A673 (cell line): Measurements from ENCODE around the gene NSD2. TPM values are rescaled to one million over a fixed set of nuclear protein-coding genes. Genes with fewer than 3 reads are reported as not detected.

Experiments
- BruUV-seq: library from RNA; stranded (reverse); fragments of 400-500 nt; replicated peaks from 2 replicates; lab custom pipeline; 2021; lab: Mats Ljungman, UMichigan
- CTCF ChIA-PET: fragments of 300-600 bp; sonication (Branson Sonifier 250); formaldehyde crosslinking; loops from one replicate; lab custom pipeline; 2022; ENCODE audit warnings: antibody characterized with exemption; lab: Charles Lee
- POLR2A ChIA-PET: fragments of 300-600 bp; sonication (Branson Sonifier 250); formaldehyde crosslinking; loops from one replicate; lab custom pipeline; 2022; ENCODE audit warnings: antibody characterized with exemption; ENCODE audit not compliant: low non-redundant PET; lab: Charles Lee
- DNase-seq: peaks from one replicate; pipeline ENCODE4 v3.0.0-alpha.2; 2015; ENCODE audit warnings: low spot score
- H3K27ac ChIP-seq: fragments of 200-600 bp; sonication (generic); 2 replicates; pipeline ENCODE4 v1.5.1; 2016; ENCODE audit warnings: mixed run types, low read depth, mild to moderate bottlenecking, mixed read lengths, antibody characterized with exemption, low read length; ENCODE audit not compliant: poor library complexity, severe bottlenecking
- H3K27me3 ChIP-seq: fragments of 200-600 bp; sonication (generic); replicated peaks from 2 replicates; pipeline ENCODE4 v1.6.1; 2017; ENCODE audit warnings: mixed run types, low read depth, mild to moderate bottlenecking, mixed read lengths, antibody characterized with exemption, low read length; ENCODE audit not compliant: insufficient read depth, poor library complexity
- H3K36me3 ChIP-seq: fragments of 200-600 bp; sonication (generic); 2 replicates; pipeline ENCODE4 v1.6.1; 2016; ENCODE audit warnings: mixed run types, mild to moderate bottlenecking, mixed read lengths, antibody characterized with exemption, low read length; ENCODE audit not compliant: insufficient read depth, poor library complexity, severe bottlenecking
- H3K4me1 ChIP-seq: fragments of 200-600 bp; sonication (generic); 2 replicates; pipeline ENCODE4 v1.6.1; 2017; ENCODE audit warnings: mixed run types, mild to moderate bottlenecking, mixed read lengths, antibody characterized with exemption, low read length; ENCODE audit not compliant: insufficient read depth, poor library complexity, severe bottlenecking
- H3K4me3 ChIP-seq: fragments of 200-600 bp; sonication (generic); 2 replicates; pipeline ENCODE4 v1.5.1; 2016; ENCODE audit warnings: low read depth, mixed run types, mild to moderate bottlenecking, mixed read lengths, low read length; ENCODE audit not compliant: poor library complexity, severe bottlenecking
- H3K9me3 ChIP-seq: fragments of 200-600 bp; sonication (generic); 2 replicates; pipeline ENCODE4 v1.6.1; 2016; ENCODE audit warnings: mixed run types, low read depth, mild to moderate bottlenecking, mixed read lengths, antibody characterized with exemption, low read length; ENCODE audit not compliant: poor library complexity, severe bottlenecking
- EZH2 ChIP-seq: fragments of 200-600 bp; sonication (generic); IDR thresholded peaks from 2 replicates; pipeline ENCODE4 v1.6.1; 2017; ENCODE audit warnings: borderline replicate concordance, low read depth, mild to moderate bottlenecking, mixed read lengths, antibody characterized with exemption, low read length; ENCODE audit not compliant: poor library complexity, severe bottlenecking
- intact Hi-C: fragments of 100-400 bp; cut with micrococcal nuclease; formaldehyde crosslinking; loops from one replicate; pipeline ENCODE4 v1.10.0; 2022; ENCODE audit not compliant: unreplicated experiment
- total RNA-seq: library from RNA; stranded (reverse); gene quantifications from 2 replicates; pipeline ENCODE4 v1.2.3, GENCODE V29; 2021
- TF ChIP-seq, protein P1 (sequence below): fragments of 300-800, 200-600 bp; sonication (generic); conservative IDR thresholded peaks from 2 replicates; pipeline ENCODE4 v1.5.1; 2017; ENCODE audit warnings: low read depth, mild to moderate bottlenecking, antibody characterized with exemption, low read length, moderate library complexity, mixed read lengths

NSD2 gene
- total RNA-seq, 1 experiment from 2014 or later, result 227 TPM

DNA sequence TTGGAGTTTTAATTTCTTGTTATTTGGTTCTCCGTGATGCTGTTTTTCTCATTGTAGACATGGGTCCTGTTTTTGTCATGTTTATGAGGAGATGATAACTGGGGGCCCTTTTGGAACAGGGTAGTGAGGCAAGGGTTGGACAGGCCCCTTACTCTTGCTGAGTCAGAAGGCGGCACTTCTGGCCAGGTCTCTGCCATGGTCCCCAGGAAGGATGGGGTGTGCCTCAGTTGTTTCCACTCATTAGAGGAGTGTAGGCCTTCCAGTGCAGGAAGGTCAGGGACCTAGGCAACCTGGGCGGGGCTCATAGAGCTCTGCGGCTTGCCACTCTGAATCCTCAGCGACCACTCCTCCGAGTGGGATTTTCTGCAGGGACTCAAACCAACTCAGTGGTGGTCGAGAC lies 69.4 kb downstream of the NSD2 start:
- POLR2A ChIA-PET, result no interaction called here
- intact Hi-C loops, result no loop called here

DNA sequence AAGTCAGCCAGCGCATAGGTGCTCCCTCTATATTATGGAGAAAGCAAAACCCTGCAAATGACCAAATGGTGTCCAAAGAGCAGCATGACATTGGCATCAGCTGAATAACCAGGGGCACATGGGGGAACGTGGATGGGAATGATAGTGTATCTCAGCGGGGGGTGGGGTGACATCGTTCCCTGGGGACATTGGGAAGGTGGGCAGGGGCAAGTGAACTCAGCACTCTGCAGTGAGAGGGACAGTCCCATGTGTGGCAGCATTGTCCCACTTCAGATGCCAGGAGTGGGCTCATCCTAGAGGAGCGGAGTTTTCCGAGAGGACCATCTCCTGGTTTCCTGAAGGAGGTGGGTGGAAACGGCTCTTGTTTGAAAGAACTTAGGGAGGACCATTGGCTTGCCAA lies 72.7 kb downstream of the NSD2 start:
- H3K36me3 ChIP-seq, result peaks cover 81% of the 10 kb centered on the region
- no TSS peak for BruUV-seq

More for the DNA sequence above, 69.4 kb downstream of the NSD2 start:
- BruUV-seq, result no TSS peak
- Histone ChIP-seq H3K4me1 (peaks cover 3% of the 10 kb centered on the region), H3K27ac (no peak overlapping the region), H3K9me3 (no peaks in the 10 kb centered on the region), H3K36me3 (peaks cover 92% of the 10 kb centered on the region), H3K27me3 (no peaks in the 10 kb centered on the region), H3K4me3 (no peak overlapping the region)
- no peak for DNase-seq
- CTCF ChIA-PET, result no interaction called here
- TF ChIP-seq, protein P1, sequence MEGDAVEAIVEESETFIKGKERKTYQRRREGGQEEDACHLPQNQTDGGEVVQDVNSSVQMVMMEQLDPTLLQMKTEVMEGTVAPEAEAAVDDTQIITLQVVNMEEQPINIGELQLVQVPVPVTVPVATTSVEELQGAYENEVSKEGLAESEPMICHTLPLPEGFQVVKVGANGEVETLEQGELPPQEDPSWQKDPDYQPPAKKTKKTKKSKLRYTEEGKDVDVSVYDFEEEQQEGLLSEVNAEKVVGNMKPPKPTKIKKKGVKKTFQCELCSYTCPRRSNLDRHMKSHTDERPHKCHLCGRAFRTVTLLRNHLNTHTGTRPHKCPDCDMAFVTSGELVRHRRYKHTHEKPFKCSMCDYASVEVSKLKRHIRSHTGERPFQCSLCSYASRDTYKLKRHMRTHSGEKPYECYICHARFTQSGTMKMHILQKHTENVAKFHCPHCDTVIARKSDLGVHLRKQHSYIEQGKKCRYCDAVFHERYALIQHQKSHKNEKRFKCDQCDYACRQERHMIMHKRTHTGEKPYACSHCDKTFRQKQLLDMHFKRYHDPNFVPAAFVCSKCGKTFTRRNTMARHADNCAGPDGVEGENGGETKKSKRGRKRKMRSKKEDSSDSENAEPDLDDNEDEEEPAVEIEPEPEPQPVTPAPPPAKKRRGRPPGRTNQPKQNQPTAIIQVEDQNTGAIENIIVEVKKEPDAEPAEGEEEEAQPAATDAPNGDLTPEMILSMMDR, result no peak
- no peak for TF ChIP-seq EZH2

DNA sequence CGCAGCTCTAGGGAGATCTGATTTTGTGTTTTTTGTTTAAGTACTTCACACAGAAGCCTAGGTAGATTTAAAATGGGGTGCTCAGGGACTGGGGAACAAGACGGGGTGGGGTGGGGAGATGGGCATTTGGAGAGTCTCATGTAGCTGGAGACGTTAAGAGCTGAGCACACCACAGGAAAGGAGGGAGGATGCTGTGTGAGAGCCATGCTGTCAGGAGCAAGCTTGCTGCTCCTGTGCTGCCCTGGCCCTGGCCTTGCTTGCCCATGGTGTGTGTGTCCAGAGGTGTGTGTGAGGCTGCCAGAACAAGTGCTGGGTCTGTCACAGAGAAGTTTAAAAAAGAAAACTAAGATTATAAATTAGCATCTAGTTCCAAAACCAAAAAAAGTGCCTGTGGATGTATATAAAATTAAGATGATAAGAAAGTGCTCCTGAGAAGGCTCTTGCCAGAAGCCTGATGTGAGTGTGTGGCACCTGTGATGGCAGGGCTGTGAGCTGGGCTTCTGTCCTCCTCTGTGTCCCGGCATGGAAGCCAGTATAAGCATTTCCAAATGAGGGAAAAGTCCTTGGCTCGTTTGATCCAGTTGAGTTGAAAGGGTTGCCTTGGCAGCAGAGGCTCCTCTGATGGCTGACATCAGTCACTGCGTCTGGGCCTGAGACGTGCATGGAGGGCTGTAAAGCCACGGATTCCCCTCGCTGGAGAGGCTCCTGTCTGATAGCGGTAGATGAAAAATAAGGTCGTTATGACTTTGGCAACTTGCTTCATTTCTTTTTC lies 74.1 kb downstream of the NSD2 start:
- no peaks in the 10 kb centered on the region for H3K9me3 ChIP-seq
- peaks cover 77% of the 10 kb centered on the region for H3K36me3 ChIP-seq
- no peaks in the 10 kb centered on the region for H3K27me3 ChIP-seq
- no peak for DNase-seq
- POLR2A ChIA-PET, result no interaction called here
- intact Hi-C loops, result no loop called here
- no TSS peak for BruUV-seq
- no peak overlapping the region for H3K4me3 ChIP-seq
- CTCF ChIA-PET, result no interaction called here
- no peaks in the 10 kb centered on the region for H3K4me1 ChIP-seq
- no peak overlapping the region for H3K27ac ChIP-seq
- TF ChIP-seq EZH2, result no peak
- TF ChIP-seq, protein P1, result no peak

More for the DNA sequence above, 72.7 kb downstream of the NSD2 start:
- CTCF ChIA-PET, result no interaction called here
- intact Hi-C loops, result no loop called here
- DNase-seq, result no peak
- peaks cover 3% of the 10 kb centered on the region for H3K4me1 ChIP-seq
- TF ChIP-seq EZH2, result no peak
- TF ChIP-seq, protein P1, result no peak
- POLR2A ChIA-PET, result no interaction called here
- H3K9me3 ChIP-seq, result no peaks in the 10 kb centered on the region
- H3K4me3 ChIP-seq, result no peak overlapping the region
- no peaks in the 10 kb centered on the region for H3K27me3 ChIP-seq
- H3K27ac ChIP-seq, result no peak overlapping the region
